ENCODE data around the gene NAA60. TPM values are rescaled to one million over a fixed set of nuclear protein-coding genes. Genes with fewer than 3 reads are reported as not detected.
A peak's percentile ranks its signal among the peaks of the same experiment; 100 is the strongest.

Gene NAA60
- total and polyA plus RNA-seq, 9 of the 15 experiments (the other 6 are each of a cell fraction or from before 2014, with no cell fraction given), result 2.1 to 49.4 (median 10.3) TPM

DNA sequence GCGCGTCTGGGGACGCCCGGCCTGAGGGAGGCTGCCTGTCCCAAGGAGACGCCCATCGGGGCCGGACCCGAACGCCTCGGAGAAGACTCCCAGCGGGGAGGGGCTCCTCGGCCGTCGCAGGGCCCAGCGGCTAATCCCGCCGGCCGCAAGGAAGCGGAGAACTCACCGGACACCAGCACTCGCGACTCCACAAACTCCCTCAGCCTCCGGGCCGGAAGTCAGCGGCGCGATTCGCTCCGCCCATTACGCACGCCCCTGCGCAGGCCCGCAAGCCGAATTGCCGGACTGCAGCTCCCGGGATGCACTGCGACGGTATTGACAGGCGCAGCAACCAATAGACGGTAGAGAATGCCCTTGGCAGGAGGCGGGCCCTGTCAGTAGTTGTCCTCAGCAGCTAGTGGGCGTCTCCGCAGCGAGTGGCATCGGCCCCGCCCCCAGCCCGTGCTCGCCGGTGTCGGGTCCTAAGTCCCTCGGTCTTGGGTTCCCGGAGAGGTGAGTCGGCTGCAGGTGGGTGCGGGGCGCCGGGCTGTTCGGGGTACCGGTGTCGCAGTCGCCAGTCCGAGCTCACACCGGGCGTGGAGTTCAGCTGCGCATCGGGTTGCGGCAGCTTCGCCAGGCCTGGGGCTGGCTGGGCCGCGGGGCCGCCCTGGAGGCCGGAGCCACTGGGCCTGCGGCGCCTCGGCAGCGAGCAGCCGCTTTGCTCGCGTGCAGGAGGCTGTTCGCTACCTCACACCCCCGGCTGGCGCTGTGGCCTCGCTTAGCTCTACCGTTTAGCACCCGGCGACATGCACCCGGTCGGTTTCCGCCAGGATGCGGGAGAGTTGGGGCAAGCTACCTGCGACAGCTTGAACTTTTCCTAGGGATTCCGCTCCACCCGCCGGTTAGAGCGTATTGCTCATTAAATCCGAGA, 42.4 kb upstream of the NAA60 start, which contains the start of the genes ZNF174 and ZSCAN32 (continued):
- TF ChIP-seq HNRNPLL (IDR thresholded peaks at IDR 0.05; ENCODE audit: low read depth, low read length, poor library complexity, severe bottlenecking) (peak; percentile 98), ERF (CRISPR knock-in tag; IDR thresholded peaks at IDR 0.05) (peak; percentile 57; the same call in 1 of the 2 replicates), ASH1L (IDR thresholded peaks at IDR 0.05; ENCODE audit: borderline replicate concordance, low read depth, partially characterized antibody) (peak; percentile 24), CHD2 (IDR thresholded peaks at IDR 0.05; ENCODE audit: low read depth, low read length) (peak; percentile 74), GTF2E2 (tag; IDR thresholded peaks at IDR 0.05) (peak; percentile 66), ELF4 (CRISPR knock-in tag; IDR thresholded peaks at IDR 0.05) (no peak; the same call in 1 of the 2 replicates), CREB1 (IDR thresholded peaks at IDR 0.05) (peak; percentile 78), CREB1 (CRISPR knock-in tag; IDR thresholded peaks at IDR 0.05) (peak; percentile 82), HCFC1 (IDR thresholded peaks at IDR 0.05; ENCODE audit: low read depth, low read length) (peak; percentile 91), HMGN3 (IDR thresholded peaks at IDR 0.05; ENCODE audit: borderline replicate concordance, extremely low read depth, insufficient read length, low read depth, low read length) (peak; percentile 69), ETV1 (tag; conservative IDR thresholded peaks at IDR 0.05; ENCODE audit: low read depth) (peak; percentile 93), WHSC1 (IDR thresholded peaks at IDR 0.05; ENCODE audit: low read length) (no peak), ZFX (CRISPR knock-in tag; IDR thresholded peaks at IDR 0.05) (peak; percentile 97)
- TF ChIP-seq, protein P1, sequence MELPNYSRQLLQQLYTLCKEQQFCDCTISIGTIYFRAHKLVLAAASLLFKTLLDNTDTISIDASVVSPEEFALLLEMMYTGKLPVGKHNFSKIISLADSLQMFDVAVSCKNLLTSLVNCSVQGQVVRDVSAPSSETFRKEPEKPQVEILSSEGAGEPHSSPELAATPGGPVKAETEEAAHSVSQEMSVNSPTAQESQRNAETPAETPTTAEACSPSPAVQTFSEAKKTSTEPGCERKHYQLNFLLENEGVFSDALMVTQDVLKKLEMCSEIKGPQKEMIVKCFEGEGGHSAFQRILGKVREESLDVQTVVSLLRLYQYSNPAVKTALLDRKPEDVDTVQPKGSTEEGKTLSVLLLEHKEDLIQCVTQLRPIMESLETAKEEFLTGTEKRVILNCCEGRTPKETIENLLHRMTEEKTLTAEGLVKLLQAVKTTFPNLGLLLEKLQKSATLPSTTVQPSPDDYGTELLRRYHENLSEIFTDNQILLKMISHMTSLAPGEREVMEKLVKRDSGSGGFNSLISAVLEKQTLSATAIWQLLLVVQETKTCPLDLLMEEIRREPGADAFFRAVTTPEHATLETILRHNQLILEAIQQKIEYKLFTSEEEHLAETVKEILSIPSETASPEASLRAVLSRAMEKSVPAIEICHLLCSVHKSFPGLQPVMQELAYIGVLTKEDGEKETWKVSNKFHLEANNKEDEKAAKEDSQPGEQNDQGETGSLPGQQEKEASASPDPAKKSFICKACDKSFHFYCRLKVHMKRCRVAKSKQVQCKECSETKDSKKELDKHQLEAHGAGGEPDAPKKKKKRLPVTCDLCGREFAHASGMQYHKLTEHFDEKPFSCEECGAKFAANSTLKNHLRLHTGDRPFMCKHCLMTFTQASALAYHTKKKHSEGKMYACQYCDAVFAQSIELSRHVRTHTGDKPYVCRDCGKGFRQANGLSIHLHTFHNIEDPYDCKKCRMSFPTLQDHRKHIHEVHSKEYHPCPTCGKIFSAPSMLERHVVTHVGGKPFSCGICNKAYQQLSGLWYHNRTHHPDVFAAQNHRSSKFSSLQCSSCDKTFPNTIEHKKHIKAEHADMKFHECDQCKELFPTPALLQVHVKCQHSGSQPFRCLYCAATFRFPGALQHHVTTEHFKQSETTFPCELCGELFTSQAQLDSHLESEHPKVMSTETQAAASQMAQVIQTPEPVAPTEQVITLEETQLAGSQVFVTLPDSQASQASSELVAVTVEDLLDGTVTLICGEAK (IDR thresholded peaks at IDR 0.05), result peak; percentile 87
- TF ChIP-seq, protein P1 (CRISPR knock-in tag; IDR thresholded peaks at IDR 0.05), result no peak
- TF ChIP-seq, protein P2, sequence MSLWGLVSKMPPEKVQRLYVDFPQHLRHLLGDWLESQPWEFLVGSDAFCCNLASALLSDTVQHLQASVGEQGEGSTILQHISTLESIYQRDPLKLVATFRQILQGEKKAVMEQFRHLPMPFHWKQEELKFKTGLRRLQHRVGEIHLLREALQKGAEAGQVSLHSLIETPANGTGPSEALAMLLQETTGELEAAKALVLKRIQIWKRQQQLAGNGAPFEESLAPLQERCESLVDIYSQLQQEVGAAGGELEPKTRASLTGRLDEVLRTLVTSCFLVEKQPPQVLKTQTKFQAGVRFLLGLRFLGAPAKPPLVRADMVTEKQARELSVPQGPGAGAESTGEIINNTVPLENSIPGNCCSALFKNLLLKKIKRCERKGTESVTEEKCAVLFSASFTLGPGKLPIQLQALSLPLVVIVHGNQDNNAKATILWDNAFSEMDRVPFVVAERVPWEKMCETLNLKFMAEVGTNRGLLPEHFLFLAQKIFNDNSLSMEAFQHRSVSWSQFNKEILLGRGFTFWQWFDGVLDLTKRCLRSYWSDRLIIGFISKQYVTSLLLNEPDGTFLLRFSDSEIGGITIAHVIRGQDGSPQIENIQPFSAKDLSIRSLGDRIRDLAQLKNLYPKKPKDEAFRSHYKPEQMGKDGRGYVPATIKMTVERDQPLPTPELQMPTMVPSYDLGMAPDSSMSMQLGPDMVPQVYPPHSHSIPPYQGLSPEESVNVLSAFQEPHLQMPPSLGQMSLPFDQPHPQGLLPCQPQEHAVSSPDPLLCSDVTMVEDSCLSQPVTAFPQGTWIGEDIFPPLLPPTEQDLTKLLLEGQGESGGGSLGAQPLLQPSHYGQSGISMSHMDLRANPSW (CRISPR knock-in tag; IDR thresholded peaks at IDR 0.05), result no peak
